ENCODE data around the gene USH2A.

GRCh38 chr1:215673943-215674342 is 749.3 kb downstream of the USH2A start:
- TF ChIP-seq CTCF (IDR thresholded peaks at IDR 0.05; ENCODE audit: insufficient read depth, low read length, poor library complexity, severe bottlenecking) (no peak), EZH2phosphoT487 (conservative IDR thresholded peaks at IDR 0.05; ENCODE audit: low read length) (no peak)

Measured in SU-DHL-6 (cell line).